Muscle layer of duodenum (tissue), 2 donors: Measurements from ENCODE around the gene ZNF382.
"Not testable (repeated sequence)": the region's sequence is repeated elsewhere in the genome, so short reads cannot be mapped to it uniquely, and the experiment has no call there.

Source experiments
- H3K27ac ChIP-seq: one replicate; pipeline ENCODE4 v1.7.0; 2013; ENCODE audit warnings: mild to moderate bottlenecking, low read length
- H3K27me3 ChIP-seq: one replicate; pipeline ENCODE4 v1.7.0; 2013; ENCODE audit warnings: low read depth, mild to moderate bottlenecking, control low read depth, low read length
- H3K36me3 ChIP-seq, 2 donors: one replicate each; pipeline ENCODE4 v1.7.0; 2013; ENCODE audit warnings: low read length in 2 of 2, control low read depth in 1 of 2, mild to moderate bottlenecking in 1 of 2; ENCODE audit not compliant: insufficient read depth in 2 of 2, control insufficient read depth in 1 of 2
- H3K4me1 ChIP-seq, 2 donors: one replicate each; pipeline ENCODE4 v1.7.0; 2013; ENCODE audit warnings: low read length in 2 of 2, mild to moderate bottlenecking in 2 of 2, control low read depth in 1 of 2, moderate library complexity in 1 of 2; ENCODE audit not compliant: insufficient read depth in 2 of 2, control insufficient read depth in 1 of 2
- H3K4me3 ChIP-seq, 2 donors: one replicate each; pipeline ENCODE4 v1.7.0; 2013; ENCODE audit warnings: low read length in 2 of 2, low read depth in 1 of 2, mild to moderate bottlenecking in 1 of 2
- H3K9me3 ChIP-seq, 2 donors: one replicate each; pipeline ENCODE4 v1.7.0; 2013; ENCODE audit warnings: low read length in 2 of 2, control low read depth in 1 of 2, mild to moderate bottlenecking in 1 of 2; ENCODE audit not compliant: control insufficient read depth in 1 of 2
- donor health status: healthy.

ZNF382 gene

GRCh38 chr19:36605101-36605876 lies at the start of gene ZNF382:
ZNF382 (plus strand) TSS chr19:36605313; CDS start chr19:36609915, 4,602 bp downstream.
- Histone ChIP-seq H3K4me3 (peak within 1 kb of the TSS; percentile 72 to 82), H3K36me3 (peaks cover 0 to 21% of the 10 kb centered on the region in 2 donors), H3K27me3 (no peaks in the 10 kb centered on the region), H3K27ac (peak within 1 kb of the TSS; percentile 49), H3K4me1 (no peaks in the 10 kb centered on the region), H3K9me3 (peaks cover 2 to 9% of the 10 kb centered on the region in 2 donors)

- H3K36me3 ChIP-seq = peaks cover 0 to 96% of the 10 kb centered on the region in 2 donors
- no peaks in the 10 kb centered on the region for H3K4me1 ChIP-seq
- H3K27ac ChIP-seq = no peak overlapping the region
- peaks cover 20 to 74% of the 10 kb centered on the region in 2 donors for H3K9me3 ChIP-seq
- peak overlapping the region in 1 of 2 donors; percentile 46 for H3K4me3 ChIP-seq
- H3K27me3 ChIP-seq = no peaks in the 10 kb centered on the region
These were observed 40.7 kb upstream of the ZNF382 start for GRCh38 chr19:36564391-36564790.

GRCh38 chr19:36572593-36573019 lies 32.5 kb upstream of the ZNF382 start:
- H3K4me3 ChIP-seq = peak overlapping the region; percentile 91 to 96
- H3K9me3 ChIP-seq = peaks cover 0 to 17% of the 10 kb centered on the region in 2 donors
- H3K36me3 ChIP-seq = peaks cover 11 to 45% of the 10 kb centered on the region in 2 donors
- H3K4me1 ChIP-seq = peaks cover 3 to 20% of the 10 kb centered on the region in 2 donors
- no peaks in the 10 kb centered on the region for H3K27me3 ChIP-seq
- H3K27ac ChIP-seq = peak overlapping the region; percentile 88

- H3K4me1 ChIP-seq = peaks cover 3 to 20% of the 10 kb centered on the region in 2 donors
- peak within 1 kb of the TSS; percentile 91 to 96 for H3K4me3 ChIP-seq
- H3K36me3 ChIP-seq = peaks cover 13 to 41% of the 10 kb centered on the region in 2 donors
- peaks cover 0 to 14% of the 10 kb centered on the region in 2 donors for H3K9me3 ChIP-seq
- H3K27me3 ChIP-seq = no peaks in the 10 kb centered on the region
- H3K27ac ChIP-seq = peak within 1 kb of the TSS; percentile 88
These were observed 31.9 kb upstream of the ZNF382 start, which contains the start of gene ZNF529 for GRCh38 chr19:36573020-36573894. ZNF529 (minus strand) TSS chr19:36573292; CDS start chr19:36572346, 946 bp downstream.

- Histone ChIP-seq H3K36me3 (peaks cover 14 to 41% of the 10 kb centered on the region in 2 donors), H3K4me3 (peak overlapping the region; percentile 91 to 96), H3K27ac (peak overlapping the region; percentile 88), H3K9me3 (peaks cover under 1 to 13% of the 10 kb centered on the region in 2 donors), H3K27me3 (no peaks in the 10 kb centered on the region), H3K4me1 (peaks cover 3 to 20% of the 10 kb centered on the region in 2 donors)
These were observed 31.0 kb upstream of the ZNF382 start for GRCh38 chr19:36573895-36574720.

GRCh38 chr19:36574741-36575140 lies 30.4 kb upstream of the ZNF382 start:
- peaks cover 18 to 43% of the 10 kb centered on the region in 2 donors for H3K36me3 ChIP-seq
- peaks cover 5 to 17% of the 10 kb centered on the region in 2 donors for H3K9me3 ChIP-seq
- peak overlapping the region; percentile 91 to 96 for H3K4me3 ChIP-seq
- peaks cover 3 to 20% of the 10 kb centered on the region in 2 donors for H3K4me1 ChIP-seq
- no peak overlapping the region for H3K27ac ChIP-seq
- no peaks in the 10 kb centered on the region for H3K27me3 ChIP-seq

GRCh38 chr19:36577271-36577996 lies 27.7 kb upstream of the ZNF382 start:
- peaks cover 24 to 52% of the 10 kb centered on the region in 2 donors for H3K36me3 ChIP-seq
- peaks cover 15 to 19% of the 10 kb centered on the region in 2 donors for H3K9me3 ChIP-seq
- peaks cover under 1 to 12% of the 10 kb centered on the region in 2 donors for H3K4me1 ChIP-seq
- H3K27me3 ChIP-seq = no peaks in the 10 kb centered on the region
- peak overlapping the region in 1 of 2 donors; percentile 11 for H3K4me3 ChIP-seq
- no peak overlapping the region for H3K27ac ChIP-seq

- H3K27me3 ChIP-seq = no peaks in the 10 kb centered on the region
- peaks cover 15 to 26% of the 10 kb centered on the region in 2 donors for H3K9me3 ChIP-seq
- peaks cover 0 to 7% of the 10 kb centered on the region in 2 donors for H3K4me1 ChIP-seq
- H3K4me3 ChIP-seq = no peak overlapping the region
- H3K36me3 ChIP-seq = peaks cover 24 to 61% of the 10 kb centered on the region in 2 donors
- H3K27ac ChIP-seq = no peak overlapping the region
These were observed 25.9 kb upstream of the ZNF382 start for GRCh38 chr19:36579255-36579654.

GRCh38 chr19:36602681-36603080 lies 2.4 kb upstream of the ZNF382 start:
- H3K27ac ChIP-seq = not testable (repeated sequence)

GRCh38 chr19:36604656-36605100 lies 435 bp upstream of the ZNF382 start:
- Histone ChIP-seq H3K9me3 (peaks cover 2 to 10% of the 10 kb centered on the region in 2 donors), H3K27ac (no peak overlapping the region), H3K4me3 (peak overlapping the region; percentile 72 to 82), H3K27me3 (no peaks in the 10 kb centered on the region), H3K4me1 (no peaks in the 10 kb centered on the region), H3K36me3 (peaks cover 0 to 15% of the 10 kb centered on the region in 2 donors)

More at GRCh38 chr19:36602681-36603080, 2.4 kb upstream of the ZNF382 start:
- H3K36me3 ChIP-seq, H3K9me3 ChIP-seq, H3K4me3 ChIP-seq, H3K4me1 ChIP-seq, H3K27me3 ChIP-seq: not testable (repeated sequence)
